ENCODE results near the gene PLXDC2.

PLXDC2 gene

DNA sequence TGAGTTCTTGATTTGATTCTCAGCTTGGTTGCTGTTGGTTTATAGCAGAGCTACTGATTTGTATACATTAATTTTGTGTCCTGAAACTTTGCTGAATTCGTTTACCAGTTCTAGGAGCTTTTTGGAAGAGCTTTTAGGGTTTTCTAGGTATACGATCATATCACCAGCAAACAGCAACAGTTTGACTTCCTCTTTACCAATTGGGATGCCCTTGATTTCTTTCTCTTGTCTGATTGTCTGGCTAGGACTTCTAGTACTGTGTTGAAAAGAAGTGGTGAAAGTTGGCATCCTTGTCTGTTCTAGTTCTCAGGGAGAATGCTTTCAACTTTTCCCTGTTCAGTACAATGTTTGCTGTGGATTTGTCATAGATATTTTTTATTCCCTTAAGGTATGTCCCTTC, 86.2 kb downstream of the PLXDC2 start:
- Mint-ChIP-seq H3K4me3 (no peak overlapping the region), H3K4me1 (ENCODE audit: low read depth) (no peaks in the 10 kb centered on the region)

DNA sequence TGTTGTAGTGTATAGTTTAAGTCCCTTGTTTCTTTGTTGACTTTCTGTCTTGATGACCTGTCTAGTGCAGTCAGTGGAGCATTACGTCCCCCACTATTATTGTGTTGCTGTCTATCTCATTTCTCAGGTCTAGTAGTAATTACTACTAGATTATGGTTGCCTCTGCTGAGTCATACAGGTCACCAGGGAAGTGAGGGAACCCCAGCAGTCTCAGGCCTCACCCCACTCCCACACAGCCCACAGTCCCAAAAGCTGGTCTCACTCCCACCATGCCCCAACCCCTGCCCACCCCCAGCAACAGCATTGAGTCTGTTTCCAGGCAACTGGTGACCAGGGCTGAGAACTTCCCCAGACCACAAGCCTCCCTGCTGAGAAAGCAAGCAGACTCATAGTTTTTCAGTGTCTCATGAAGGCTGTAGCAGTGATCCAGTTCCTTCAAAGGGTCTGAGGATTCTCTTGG, 88.0 kb downstream of the PLXDC2 start:
- Mint-ChIP-seq H3K4me1 (ENCODE audit: low read depth) (no peaks in the 10 kb centered on the region), H3K9me3 (peaks cover 8% of the 10 kb centered on the region), H3K27ac (no peak overlapping the region), H3K36me3 (ENCODE audit: low read depth) (no peaks in the 10 kb centered on the region), H3K27me3 (no peaks in the 10 kb centered on the region), H3K4me3 (no peak overlapping the region)

More for the DNA sequence above, 86.2 kb downstream of the PLXDC2 start:
- Mint-ChIP-seq H3K36me3 (ENCODE audit: low read depth) (no peaks in the 10 kb centered on the region), H3K27me3 (no peaks in the 10 kb centered on the region), H3K9me3 (peaks cover 8% of the 10 kb centered on the region), H3K27ac (no peak overlapping the region)

DNA sequence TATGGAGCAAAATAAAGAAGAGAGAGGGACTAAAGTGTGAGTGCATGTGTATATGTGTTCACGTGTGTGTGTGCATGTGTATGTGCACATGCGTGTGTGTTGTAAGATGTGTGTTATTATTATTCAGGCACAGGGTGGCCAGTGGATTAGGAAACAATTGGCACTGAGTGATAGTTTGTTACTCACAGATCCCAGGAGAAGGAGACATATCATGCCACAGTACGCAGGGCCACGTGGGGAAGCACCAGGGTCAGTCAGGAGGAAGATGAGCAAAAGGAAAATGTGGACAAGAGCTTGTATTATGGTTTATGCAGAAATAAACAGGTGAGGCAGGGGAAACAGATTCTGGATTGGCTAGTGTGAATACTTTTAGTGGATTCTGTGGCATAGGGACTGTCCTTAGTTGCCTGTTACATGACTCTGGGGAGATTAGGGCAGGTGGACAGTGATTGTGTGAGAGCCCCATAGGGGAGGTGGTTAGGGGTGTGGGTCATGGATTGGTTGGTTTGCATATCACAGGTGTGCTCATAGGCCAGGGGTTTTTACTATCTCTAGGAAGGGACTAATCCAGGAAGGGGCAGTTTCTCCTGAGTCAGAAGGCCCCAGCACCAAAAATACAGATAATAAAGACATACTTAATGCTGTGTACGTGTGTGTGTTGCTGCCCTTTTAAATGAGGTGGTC, 90.0 kb downstream of the PLXDC2 start:
- H3K4me1 Mint-ChIP-seq (ENCODE audit: low read depth) = no peaks in the 10 kb centered on the region
- peaks cover 8% of the 10 kb centered on the region for H3K9me3 Mint-ChIP-seq
- no peak overlapping the region for H3K4me3 Mint-ChIP-seq
- no peak overlapping the region for H3K27ac Mint-ChIP-seq
- H3K27me3 Mint-ChIP-seq = no peaks in the 10 kb centered on the region
- H3K36me3 Mint-ChIP-seq (ENCODE audit: low read depth) = no peaks in the 10 kb centered on the region

DNA sequence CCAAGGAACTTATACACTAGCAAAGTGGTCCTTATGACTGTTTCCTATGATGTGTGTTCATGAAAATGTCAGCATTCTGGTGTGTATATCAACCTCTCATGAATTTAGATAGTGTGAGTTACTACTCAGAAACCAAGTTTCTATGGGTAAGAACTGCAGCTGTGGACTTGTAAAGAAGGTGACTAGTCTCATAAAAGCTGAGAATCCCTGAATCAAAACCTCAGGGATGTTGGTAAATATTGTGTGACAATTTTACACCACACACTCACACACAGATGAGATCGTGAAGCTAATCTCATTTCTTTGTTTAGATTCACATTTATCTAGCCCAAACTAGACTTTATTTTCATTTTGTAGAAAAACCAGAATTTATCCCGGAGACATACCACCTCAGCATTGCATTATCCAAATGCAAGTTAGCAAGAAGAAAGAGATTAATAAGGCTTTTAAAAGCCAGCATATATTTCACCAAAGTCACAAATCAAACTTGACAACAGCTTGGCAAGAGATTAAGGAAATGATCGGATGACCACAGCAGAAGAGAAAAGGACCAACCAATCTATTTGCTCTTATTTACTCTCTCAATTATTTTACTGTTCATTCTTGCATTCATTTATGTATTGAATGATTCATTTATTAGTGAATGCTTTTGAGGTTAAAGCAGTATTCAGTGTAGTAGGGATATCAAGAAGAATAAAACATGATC, 92.9 kb downstream of the PLXDC2 start:
- no peak overlapping the region for H3K27ac Mint-ChIP-seq
- peaks cover 11% of the 10 kb centered on the region for H3K9me3 Mint-ChIP-seq
- H3K27me3 Mint-ChIP-seq = no peaks in the 10 kb centered on the region
- H3K4me3 Mint-ChIP-seq = no peak overlapping the region
- no peaks in the 10 kb centered on the region for H3K36me3 Mint-ChIP-seq (ENCODE audit: low read depth)
- no peaks in the 10 kb centered on the region for H3K4me1 Mint-ChIP-seq (ENCODE audit: low read depth)

DNA sequence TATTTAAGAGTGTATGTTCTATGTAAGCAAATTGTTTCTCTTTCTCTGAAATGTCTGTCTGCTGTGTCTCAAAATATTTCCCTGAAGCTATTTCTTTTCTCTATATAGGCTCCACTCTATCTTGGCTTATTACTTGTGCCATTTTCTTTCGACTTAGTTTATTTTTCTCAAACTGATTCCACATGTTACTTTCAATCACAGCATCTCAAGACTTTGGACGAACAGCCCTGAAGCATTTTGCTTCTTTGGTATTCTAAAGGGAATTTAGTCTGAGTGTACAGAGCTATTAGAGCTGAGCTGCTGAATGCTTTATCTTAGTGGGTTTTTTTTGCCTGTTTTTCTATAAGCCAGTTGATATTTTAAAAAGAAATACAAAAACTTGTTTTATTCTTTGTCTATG, 95.7 kb downstream of the PLXDC2 start:
- Mint-ChIP-seq H3K4me3 (no peak overlapping the region), H3K27ac (no peak overlapping the region), H3K36me3 (ENCODE audit: low read depth) (no peaks in the 10 kb centered on the region), H3K27me3 (no peaks in the 10 kb centered on the region), H3K4me1 (ENCODE audit: low read depth) (no peaks in the 10 kb centered on the region), H3K9me3 (peaks cover 3% of the 10 kb centered on the region)

DNA sequence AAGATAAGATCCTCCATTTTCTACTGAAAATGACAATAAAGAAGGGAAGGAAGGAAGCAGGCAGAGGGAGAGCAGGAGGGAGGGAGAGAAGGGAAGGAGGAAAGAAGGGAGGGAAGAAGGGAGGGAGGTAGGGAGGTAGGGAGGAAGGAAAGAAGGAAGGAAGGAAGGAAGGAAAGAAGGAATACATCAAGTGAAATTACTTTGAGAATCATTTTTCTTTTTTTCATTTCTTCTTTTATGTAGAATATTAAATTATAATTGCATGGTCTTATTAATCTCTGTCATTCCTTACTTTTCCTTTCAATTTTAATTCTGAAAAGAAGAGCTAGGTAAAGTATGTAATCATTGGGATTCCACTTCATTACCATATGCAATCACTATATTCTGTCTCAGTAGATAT, 97.8 kb downstream of the PLXDC2 start:
- H3K27me3 Mint-ChIP-seq = no peaks in the 10 kb centered on the region
- no peaks in the 10 kb centered on the region for H3K36me3 Mint-ChIP-seq (ENCODE audit: low read depth)
- no peak overlapping the region for H3K4me3 Mint-ChIP-seq
- H3K9me3 Mint-ChIP-seq = peaks cover 7% of the 10 kb centered on the region
- no peaks in the 10 kb centered on the region for H3K4me1 Mint-ChIP-seq (ENCODE audit: low read depth)
- H3K27ac Mint-ChIP-seq = no peak overlapping the region

DNA sequence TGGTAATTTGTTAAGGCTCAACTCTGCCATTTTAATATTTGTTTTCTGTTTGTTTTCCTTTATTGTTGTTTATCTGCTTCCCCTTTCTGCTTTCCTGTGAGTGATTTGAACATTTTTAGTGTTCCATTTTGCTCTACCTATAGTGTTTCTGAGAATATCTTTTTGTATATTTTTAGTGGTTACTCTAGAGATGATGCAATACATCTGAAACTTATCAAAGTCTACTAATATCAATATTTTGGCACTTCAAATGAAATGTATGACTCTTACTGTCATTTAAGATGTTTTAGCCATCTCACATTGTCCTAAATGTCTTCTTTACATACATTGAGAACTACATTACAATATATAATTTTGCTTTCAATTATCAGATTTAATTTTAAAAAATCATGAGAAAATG, 98.9 kb downstream of the PLXDC2 start:
- no peak overlapping the region for H3K4me3 Mint-ChIP-seq
- H3K27me3 Mint-ChIP-seq = no peaks in the 10 kb centered on the region
- H3K36me3 Mint-ChIP-seq (ENCODE audit: low read depth) = no peaks in the 10 kb centered on the region
- H3K27ac Mint-ChIP-seq = no peak overlapping the region
- no peaks in the 10 kb centered on the region for H3K4me1 Mint-ChIP-seq (ENCODE audit: low read depth)
- H3K9me3 Mint-ChIP-seq = peaks cover 7% of the 10 kb centered on the region

DNA sequence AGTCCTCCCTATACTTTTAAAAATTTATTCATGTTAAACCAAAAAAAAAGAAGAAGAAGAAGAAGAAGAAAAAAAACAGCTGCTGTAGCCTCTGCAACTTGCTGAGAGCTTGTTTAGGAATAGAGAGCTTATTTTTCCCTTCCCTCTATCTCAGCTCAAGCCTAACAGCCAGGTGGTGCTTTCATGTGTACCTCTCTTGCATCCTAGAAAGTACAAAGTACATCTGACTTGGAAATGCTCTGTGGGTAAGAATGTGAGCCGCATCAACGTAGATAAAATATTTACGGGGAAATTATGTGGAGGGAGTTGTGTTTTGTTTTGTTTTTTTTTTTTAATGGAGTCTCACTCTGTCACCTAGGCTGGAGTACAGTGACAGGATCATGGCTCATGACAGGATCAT, 99.6 kb downstream of the PLXDC2 start:
- no peaks in the 10 kb centered on the region for H3K27me3 Mint-ChIP-seq
- H3K4me1 Mint-ChIP-seq (ENCODE audit: low read depth) = no peaks in the 10 kb centered on the region
- H3K27ac Mint-ChIP-seq = no peak overlapping the region
- no peaks in the 10 kb centered on the region for H3K36me3 Mint-ChIP-seq (ENCODE audit: low read depth)
- no peak overlapping the region for H3K4me3 Mint-ChIP-seq
- peaks cover 7% of the 10 kb centered on the region for H3K9me3 Mint-ChIP-seq

DNA sequence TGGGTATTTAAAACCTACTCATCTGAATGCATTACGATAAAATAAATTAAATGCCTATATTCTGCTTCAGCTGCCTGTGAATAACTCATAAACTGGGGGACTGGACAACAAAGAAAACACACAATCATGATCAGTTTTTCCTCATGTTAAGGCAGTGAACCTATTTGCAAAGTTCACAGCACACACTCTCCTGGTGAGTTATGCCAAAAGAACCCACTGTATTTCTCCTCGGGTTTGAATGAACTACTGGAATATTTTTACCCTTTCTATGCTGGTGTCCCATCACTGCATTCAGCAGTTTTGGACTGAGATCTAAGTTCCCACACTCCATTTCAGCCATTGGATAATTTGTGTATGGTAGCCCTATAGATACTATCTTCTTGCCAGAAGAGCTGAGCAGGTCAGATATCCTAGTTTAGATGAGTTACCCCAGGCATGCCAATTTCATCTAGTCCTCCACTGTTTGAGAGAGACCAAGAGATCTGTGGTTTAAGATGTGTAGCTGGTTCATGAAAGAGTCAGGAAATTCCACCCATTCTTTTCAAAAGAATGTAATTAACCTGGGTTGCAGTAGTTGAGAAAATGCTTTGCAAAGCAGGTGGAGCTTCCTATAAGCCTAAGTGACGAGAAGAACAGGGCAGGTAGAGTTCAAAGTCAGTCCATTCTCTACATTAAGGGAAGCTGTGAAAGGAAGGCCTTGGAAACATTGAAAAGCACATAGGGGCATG, 101.7 kb downstream of the PLXDC2 start:
- no peaks in the 10 kb centered on the region for H3K27me3 Mint-ChIP-seq

DNA sequence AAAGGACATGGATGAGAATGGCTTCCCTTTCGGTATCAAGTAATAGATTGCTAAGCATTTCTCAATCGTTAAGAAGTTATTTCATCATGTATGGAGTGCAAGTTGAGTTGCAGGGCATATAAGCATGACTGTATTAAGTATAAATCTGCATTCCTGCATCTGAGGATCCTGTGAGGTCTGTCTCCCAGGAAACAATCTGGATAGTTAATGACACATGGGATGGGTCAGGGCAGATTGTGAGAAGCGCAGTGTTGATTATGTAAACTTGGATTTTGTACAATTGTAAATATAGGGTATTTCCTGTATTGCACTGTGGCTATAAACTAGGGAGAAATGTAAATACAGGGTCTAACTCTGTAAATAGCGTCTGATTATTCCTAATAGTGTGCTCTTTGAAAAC, 102.6 kb downstream of the PLXDC2 start:
- Mint-ChIP-seq H3K36me3 (ENCODE audit: low read depth) (no peaks in the 10 kb centered on the region), H3K4me3 (no peak overlapping the region), H3K27me3 (no peaks in the 10 kb centered on the region), H3K4me1 (ENCODE audit: low read depth) (no peaks in the 10 kb centered on the region), H3K27ac (no peak overlapping the region), H3K9me3 (peaks cover 8% of the 10 kb centered on the region)

More for the DNA sequence above, 101.7 kb downstream of the PLXDC2 start:
- Mint-ChIP-seq H3K4me1 (ENCODE audit: low read depth) (no peaks in the 10 kb centered on the region), H3K27ac (no peak overlapping the region), H3K4me3 (no peak overlapping the region), H3K9me3 (peaks cover 10% of the 10 kb centered on the region), H3K36me3 (ENCODE audit: low read depth) (no peaks in the 10 kb centered on the region)

DNA sequence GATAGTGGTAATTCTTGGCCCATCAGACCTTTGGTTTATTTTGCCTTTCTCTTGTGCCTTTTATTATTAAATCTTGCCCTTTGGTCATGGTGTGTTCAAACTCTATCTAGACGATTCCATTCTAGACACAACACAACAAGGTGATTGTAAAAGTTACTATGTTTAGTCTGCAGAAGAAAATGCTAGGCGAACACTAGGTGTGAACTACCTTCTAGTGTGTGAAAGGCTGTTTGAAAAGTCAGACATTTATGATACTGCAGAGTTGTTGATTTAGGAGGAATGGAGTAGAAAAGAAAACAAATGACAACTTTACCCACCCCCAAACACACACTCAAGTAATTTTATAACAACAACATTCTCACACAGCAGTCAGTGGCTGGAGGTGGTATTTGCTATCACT, 103.4 kb downstream of the PLXDC2 start:
- Mint-ChIP-seq H3K36me3 (ENCODE audit: low read depth) (no peaks in the 10 kb centered on the region), H3K9me3 (peaks cover 7% of the 10 kb centered on the region), H3K27ac (no peak overlapping the region), H3K4me1 (ENCODE audit: low read depth) (no peaks in the 10 kb centered on the region), H3K27me3 (no peaks in the 10 kb centered on the region), H3K4me3 (no peak overlapping the region)

DNA sequence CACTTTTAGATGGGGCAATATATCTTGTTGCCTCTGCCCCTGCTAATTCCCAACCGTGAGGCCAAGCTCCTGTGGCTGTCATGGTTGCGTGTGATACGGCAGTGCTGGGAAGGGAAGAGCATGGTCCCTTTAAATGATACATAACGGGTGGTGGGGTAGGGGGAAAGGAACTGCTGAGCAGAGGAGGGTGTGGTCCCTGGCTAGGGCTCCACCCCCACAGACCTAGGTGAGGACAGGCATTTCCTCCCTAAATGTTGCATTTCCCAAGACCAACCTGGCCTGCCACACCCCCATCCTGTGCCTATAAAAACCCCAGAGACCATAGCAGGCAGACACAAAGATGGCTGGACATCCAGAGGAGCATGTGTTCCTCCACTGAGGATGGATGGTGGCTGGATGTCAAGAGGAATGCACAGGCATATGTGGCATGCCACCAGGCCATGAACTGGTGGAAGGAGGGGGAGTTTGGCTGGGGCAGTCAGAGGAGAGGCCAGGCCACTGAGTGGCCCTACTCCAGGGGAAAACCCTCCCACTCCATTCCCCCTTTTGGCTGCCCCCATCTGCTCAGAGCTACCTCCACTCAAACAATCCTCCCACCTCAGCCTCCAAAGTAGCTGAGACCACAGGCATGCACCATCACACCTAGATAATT, 104.0 kb downstream of the PLXDC2 start:
- Mint-ChIP-seq H3K27ac (no peak overlapping the region), H3K36me3 (ENCODE audit: low read depth) (no peaks in the 10 kb centered on the region), H3K27me3 (no peaks in the 10 kb centered on the region), H3K4me1 (ENCODE audit: low read depth) (no peaks in the 10 kb centered on the region), H3K9me3 (peaks cover 7% of the 10 kb centered on the region), H3K4me3 (no peak overlapping the region)

DNA sequence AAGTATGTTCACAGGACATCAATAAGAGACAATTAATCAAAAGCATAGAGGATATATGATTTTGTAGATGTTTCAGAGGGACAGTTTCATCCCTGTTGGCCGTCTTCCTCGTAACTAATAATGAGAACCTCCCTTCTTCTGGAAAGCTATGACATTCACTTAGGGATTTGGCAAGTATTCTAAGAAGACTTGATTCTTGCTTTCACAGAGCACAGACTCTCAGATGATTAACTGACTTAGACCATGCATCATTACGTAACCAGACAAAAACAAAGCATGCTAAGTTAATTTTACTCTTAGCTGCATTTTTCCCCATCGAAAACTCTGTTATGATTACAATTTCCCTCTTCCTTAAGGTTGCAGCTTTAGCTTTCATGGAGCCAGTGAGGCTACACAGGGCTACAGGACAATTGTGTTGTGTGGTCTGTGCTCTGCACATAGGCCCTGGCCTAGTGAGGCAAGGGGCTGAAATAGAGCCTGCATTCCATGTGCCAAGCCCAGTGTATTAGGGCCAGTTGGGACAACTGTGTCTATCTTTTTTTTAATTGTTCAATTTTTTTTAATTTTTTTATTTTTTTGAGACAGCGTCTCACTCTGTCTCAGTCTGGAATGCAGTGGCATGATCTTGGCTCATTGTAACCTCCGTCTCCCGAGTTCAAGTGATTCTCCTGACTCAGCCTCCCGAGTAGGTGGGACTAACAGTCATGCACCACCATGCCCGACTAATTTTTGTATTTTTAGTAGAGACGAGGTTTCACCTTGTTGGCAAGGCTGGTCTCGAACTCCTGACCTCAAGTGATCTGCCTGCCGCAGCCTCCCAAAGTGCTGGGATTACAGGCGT, 105.3 kb downstream of the PLXDC2 start:
- Mint-ChIP-seq H3K4me1 (ENCODE audit: low read depth) (no peaks in the 10 kb centered on the region), H3K27ac (no peak overlapping the region), H3K36me3 (ENCODE audit: low read depth) (no peaks in the 10 kb centered on the region)

DNA sequence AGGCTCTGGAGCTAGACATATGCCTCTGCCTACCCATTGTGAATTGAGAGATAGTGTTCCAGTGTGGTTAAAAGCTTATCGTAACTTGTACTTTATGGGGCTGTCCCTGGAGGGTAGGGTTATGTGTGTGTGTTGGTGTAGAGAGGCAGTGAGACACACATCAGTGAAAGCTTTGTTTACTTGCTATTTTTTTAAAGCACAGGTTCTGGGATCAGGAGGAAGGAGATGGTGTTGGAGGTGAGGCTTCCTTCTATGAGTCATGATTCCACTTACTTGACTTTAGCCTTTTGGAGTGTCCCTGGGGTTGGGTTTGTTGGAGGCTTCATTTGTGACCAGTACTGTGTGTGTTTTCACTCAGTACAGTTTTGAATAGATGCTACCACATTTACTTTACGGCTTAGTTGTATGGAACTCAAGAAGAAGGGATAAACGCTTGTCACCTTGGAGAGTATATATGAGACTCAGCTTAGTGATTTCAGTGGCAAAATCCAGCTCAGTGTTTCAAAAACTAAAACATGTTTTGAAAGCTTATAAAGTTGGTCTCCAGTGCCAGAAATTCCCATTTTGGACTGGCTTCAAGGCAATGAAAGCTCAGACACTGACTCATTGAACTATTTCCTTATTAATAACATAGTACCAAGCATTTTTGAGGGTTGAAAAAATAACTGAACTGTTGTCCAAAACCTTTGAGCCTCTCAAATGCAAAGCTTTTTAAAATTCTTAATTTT, 106.2 kb downstream of the PLXDC2 start:
- H3K4me1 Mint-ChIP-seq (ENCODE audit: low read depth) = no peaks in the 10 kb centered on the region
- H3K27ac Mint-ChIP-seq = no peak overlapping the region
- no peaks in the 10 kb centered on the region for H3K36me3 Mint-ChIP-seq (ENCODE audit: low read depth)
- H3K9me3 Mint-ChIP-seq = peaks cover 7% of the 10 kb centered on the region
- no peak overlapping the region for H3K4me3 Mint-ChIP-seq
- no peaks in the 10 kb centered on the region for H3K27me3 Mint-ChIP-seq

More for the DNA sequence above, 105.3 kb downstream of the PLXDC2 start:
- H3K4me3 Mint-ChIP-seq = no peak overlapping the region
- H3K9me3 Mint-ChIP-seq = peaks cover 7% of the 10 kb centered on the region
- no peaks in the 10 kb centered on the region for H3K27me3 Mint-ChIP-seq
